ENCODE results near the gene OSBP2. TPM values are rescaled to one million over a fixed set of nuclear protein-coding genes. Genes with fewer than 3 reads are reported as not detected.

Gene OSBP2
- total RNA-seq, 2 donors from 2014 or later: 0.14 to 1.7 TPM

DNA sequence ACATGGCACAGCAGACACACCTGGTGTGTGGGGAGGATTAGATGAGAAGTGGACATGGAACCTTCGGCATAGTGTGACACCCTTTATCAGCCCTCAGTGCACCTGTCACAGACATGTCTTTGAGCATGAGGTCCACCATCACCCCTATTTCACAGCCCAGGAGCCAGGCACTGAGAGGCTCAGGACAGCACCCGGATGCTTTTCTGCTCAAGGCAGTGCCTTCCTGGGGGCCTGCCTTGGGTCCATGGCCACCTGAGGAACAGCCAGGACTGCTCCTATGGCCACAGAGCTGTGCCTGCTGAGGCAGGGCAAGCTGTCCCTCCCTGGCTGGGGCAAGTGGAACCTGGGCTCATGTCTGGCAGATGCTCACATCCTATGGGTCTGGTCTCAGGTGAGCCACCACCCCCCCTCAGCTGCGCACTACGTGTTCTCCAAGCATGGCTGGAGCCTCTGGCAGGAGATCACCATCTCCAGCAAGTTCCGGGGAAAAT lies 198.1 kb downstream of the OSBP2 start:
- H3K9me3 Mint-ChIP-seq: no peaks in the 10 kb centered on the region
- peaks cover 9 to 14% of the 10 kb centered on the region in 2 donors for H3K4me1 Mint-ChIP-seq (ENCODE audit: low read depth in 2 of 2)
- no peaks in the 10 kb centered on the region for H3K27me3 Mint-ChIP-seq
- no peak overlapping the region for H3K27ac Mint-ChIP-seq
- DNase-seq (ENCODE audit: low spot score) (no peak), ATAC-seq (no peak)
- no peak overlapping the region for H3K4me3 Mint-ChIP-seq
- H3K36me3 Mint-ChIP-seq: no peaks in the 10 kb centered on the region

DNA sequence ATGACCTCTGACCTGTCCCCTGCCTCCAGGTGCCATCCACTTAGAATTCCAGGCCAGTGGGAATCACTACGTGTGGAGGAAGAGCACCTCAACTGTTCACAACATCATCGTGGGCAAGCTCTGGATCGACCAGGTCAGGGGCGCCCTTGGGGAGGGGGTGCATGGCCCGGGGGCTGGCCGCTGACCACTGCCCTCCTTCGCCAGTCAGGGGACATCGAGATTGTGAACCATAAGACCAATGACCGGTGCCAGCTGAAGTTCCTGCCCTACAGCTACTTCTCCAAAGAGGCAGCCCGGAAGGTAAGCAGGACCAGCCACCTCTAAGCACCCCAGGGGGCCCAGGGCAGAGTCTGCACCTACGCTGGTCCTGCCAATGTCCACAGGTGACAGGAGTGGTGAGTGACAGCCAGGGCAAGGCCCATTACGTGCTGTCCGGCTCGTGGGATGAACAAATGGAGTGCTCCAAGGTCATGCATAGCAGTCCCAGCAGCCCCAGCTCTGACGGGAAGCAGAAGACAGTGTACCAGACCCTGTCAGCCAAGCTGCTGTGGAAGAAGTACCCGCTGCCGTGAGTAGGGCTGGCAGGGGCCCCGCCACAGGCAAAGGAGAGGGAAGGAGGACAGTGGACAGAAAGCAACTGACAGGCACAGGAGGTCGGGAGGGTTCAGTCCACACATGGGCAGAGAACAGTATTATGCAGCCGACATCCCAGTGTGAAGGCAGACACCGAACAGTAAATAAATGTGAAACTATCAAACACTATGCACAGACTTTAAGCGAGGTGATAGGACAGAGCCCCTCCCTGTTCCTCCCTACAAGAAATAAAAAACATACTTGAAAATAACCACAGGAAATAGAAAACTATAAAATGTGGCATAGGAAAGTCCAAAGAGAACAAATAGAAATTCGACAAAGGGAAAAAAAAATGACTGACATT lies 199.0 kb downstream of the OSBP2 start:
- no peak overlapping the region for H3K4me3 Mint-ChIP-seq
- ATAC-seq: peak in 1 of 2 donors; percentile 14
- H3K27ac Mint-ChIP-seq: peak overlapping the region in 1 of 2 donors; percentile 54

DNA sequence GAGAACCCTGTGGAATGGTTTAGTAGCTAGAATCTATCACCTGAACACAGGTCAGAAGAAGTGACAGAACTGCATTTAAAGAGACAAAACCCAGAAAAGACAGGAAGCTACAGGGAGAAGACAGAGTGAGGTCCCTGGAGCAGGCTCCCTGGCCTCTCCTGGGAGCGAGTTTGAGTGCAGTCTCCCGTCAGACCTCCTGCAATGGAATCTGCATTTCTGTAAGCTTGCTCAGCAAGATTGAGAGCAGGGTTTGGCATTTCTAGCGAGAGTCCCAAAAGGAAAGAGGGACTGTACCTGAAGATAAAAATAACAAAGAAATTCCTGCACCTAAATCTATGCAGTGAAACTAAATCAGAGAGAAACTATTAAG lies 199.7 kb downstream of the OSBP2 start:
- Mint-ChIP-seq H3K36me3 (no peaks in the 10 kb centered on the region), H3K27ac (no peak overlapping the region), H3K9me3 (no peaks in the 10 kb centered on the region), H3K4me3 (no peak overlapping the region), H3K4me1 (ENCODE audit: low read depth in 2 of 2) (peaks cover 9 to 14% of the 10 kb centered on the region in 2 donors), H3K27me3 (no peaks in the 10 kb centered on the region)
- DNase-seq (ENCODE audit: low spot score) (no peak), ATAC-seq (no peak)

More for the DNA sequence above, 199.0 kb downstream of the OSBP2 start:
- Mint-ChIP-seq H3K36me3 (no peaks in the 10 kb centered on the region), H3K9me3 (no peaks in the 10 kb centered on the region), H3K4me1 (ENCODE audit: low read depth in 2 of 2) (peaks cover 9 to 14% of the 10 kb centered on the region in 2 donors), H3K27me3 (no peaks in the 10 kb centered on the region)
- DNase-seq (ENCODE audit: low spot score): no peak

DNA sequence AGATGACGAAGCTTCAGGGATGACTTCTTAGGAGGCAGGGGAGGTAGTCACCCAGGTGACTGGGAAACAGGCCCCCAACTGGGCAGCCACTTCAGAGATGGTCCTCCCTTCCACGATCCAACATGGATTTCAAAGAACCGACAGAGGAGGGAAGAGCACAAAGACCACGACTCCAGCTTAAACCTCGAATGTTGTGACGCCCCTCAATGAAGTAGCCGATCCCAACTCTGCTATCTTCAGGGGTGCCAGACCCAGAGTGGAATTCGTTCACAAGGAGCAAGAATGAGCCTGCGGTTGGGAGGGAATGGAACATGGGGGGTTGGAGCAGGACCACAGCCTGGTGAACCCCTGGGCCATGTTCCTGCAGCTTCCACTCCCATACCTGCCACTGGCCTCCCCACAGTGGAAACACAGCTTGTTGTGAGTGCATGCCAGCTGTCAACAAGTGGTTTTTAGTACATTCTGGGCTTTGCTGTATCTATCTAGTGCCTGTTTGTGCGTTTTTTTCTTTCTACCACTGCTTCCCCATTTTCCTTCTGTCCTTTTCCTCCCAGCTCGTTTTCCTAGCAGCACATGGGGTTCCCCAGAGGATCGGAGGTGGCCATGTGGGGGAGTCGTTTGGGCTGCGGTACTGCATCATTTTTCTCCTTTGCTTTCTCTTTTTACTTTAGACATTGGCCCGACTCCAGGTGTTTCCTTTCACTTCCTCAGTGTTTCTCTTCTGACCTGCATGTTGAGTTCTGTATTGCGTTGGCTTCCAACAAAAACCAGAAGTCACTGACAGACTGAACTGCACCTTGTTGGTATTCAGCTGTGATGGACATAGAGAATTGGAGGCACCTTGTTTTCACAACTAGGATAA lies 208.1 kb downstream of the OSBP2 start:
- Mint-ChIP-seq H3K9me3 (no peaks in the 10 kb centered on the region), H3K36me3 (no peaks in the 10 kb centered on the region), H3K27ac (no peak overlapping the region), H3K4me3 (no peak overlapping the region), H3K27me3 (no peaks in the 10 kb centered on the region), H3K4me1 (ENCODE audit: low read depth in 2 of 2) (peaks cover 0 to 4% of the 10 kb centered on the region in 2 donors)
- ATAC-seq: no peak
- no peak for DNase-seq (ENCODE audit: low spot score)

DNA sequence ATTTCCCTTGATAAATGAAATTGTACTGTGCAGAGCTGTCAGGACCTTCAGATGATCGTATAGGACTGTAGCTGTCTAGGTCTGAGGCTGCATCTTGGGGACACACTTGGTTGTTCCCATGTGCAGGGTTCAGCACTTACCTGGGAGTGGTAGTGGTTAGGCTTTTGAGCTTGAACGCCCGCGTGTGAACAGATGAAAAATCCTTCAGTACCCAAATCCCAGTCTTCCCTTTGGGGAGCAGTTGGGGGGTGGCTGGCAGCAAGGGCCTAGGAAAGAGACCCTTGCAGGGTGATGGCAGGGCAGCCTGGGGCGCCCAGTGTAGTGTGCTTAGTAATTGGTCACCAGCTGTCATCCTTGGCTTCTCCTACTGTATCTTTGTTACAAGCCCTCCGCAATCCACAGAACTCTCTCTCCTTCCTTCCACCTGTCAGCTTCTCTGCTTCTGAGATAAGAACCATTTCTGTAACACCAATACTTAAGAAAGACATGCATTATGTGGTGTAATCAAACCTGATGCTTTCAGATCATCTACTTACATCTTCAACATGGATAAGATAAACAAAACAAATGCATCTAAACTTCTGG lies 209.3 kb downstream of the OSBP2 start:
- Mint-ChIP-seq H3K36me3 (no peaks in the 10 kb centered on the region), H3K9me3 (no peaks in the 10 kb centered on the region), H3K27ac (no peak overlapping the region), H3K4me1 (ENCODE audit: low read depth in 2 of 2) (peaks cover 0 to 4% of the 10 kb centered on the region in 2 donors), H3K27me3 (no peaks in the 10 kb centered on the region), H3K4me3 (no peak overlapping the region)
- no peak for DNase-seq (ENCODE audit: low spot score)
- ATAC-seq: no peak

DNA sequence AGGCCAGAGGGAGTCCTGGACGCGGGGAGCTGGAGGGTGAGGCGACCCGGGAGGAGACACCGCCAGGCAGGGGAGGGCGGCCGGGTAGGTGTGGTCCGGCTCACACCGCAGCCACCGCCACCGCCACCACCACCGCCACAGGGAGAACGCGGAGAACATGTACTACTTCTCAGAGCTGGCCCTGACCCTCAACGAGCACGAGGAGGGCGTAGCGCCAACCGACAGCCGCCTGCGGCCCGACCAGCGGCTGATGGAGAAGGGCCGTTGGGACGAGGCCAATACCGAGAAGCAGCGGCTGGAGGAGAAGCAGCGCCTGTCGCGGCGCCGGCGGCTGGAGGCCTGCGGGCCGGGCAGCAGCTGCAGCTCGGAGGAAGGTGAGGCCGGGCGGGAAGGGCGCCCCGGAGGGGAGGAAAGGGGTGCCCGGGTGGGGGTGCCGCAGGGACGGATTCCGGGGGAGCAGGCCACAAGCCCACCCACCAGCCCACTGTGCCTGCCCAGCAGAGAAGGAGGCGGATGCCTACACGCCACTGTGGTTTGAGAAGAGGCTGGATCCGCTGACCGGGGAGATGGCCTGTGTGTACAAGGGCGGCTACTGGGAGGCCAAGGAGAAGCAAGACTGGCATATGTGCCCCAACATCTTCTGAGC lies 211.1 kb downstream of the OSBP2 start:
- ATAC-seq: peak in 1 of 2 donors; percentile 17
- Mint-ChIP-seq H3K27me3 (no peaks in the 10 kb centered on the region), H3K4me3 (no peak overlapping the region), H3K27ac (no peak overlapping the region), H3K4me1 (ENCODE audit: low read depth in 2 of 2) (peaks cover 0 to 4% of the 10 kb centered on the region in 2 donors), H3K9me3 (no peaks in the 10 kb centered on the region), H3K36me3 (no peaks in the 10 kb centered on the region)
- DNase-seq (ENCODE audit: low spot score): no peak

DNA sequence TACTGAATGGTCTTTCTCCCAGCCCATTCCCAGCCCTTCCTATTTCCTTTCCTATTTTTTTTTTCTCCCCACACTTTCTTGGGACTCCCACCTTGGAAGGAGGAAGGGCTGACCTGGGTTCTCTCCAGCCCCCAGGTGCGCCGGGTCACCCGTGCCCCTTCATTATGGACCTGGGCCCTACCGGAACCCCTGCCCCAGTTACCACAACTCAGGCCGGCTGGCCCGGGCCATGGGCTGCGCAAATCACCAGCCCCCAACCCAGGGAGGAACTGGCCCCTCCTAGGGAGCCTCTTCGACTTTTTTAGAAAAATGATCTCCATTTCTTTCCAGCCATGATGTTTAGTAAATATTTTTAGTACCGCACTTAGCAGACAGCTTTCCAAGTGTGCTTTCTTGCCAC lies 211.7 kb downstream of the OSBP2 start:
- peaks cover 0 to 4% of the 10 kb centered on the region in 2 donors for H3K4me1 Mint-ChIP-seq (ENCODE audit: low read depth in 2 of 2)

DNA sequence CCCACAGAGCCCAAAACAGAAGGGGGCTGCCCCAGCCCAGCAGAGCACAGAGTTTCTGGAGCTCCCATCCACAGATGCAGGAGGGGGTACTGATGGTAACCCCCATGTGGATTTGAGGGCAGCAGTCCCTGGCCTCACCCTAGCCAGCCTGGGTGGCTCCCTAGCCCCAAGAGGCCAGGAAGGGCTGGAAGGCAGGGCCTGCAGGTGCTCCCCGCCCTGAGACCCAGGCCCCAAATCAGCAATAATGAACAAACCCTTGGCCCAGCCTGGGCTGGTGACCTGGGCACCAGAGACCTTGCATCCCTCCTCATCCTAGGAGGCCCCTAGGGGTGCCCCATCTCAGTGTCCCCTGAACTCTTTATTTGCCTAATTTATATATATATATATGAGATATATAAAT lies 212.3 kb downstream of the OSBP2 start:
- H3K4me1 Mint-ChIP-seq (ENCODE audit: low read depth in 2 of 2): peaks cover 0 to 4% of the 10 kb centered on the region in 2 donors
- H3K27me3 Mint-ChIP-seq: no peaks in the 10 kb centered on the region
- H3K9me3 Mint-ChIP-seq: no peaks in the 10 kb centered on the region
- no peak overlapping the region for H3K4me3 Mint-ChIP-seq
- H3K27ac Mint-ChIP-seq: no peak overlapping the region
- DNase-seq (ENCODE audit: low spot score): no peak
- no peaks in the 10 kb centered on the region for H3K36me3 Mint-ChIP-seq
- no peak for ATAC-seq

More for the DNA sequence above, 211.7 kb downstream of the OSBP2 start:
- Mint-ChIP-seq H3K9me3 (no peaks in the 10 kb centered on the region), H3K36me3 (no peaks in the 10 kb centered on the region), H3K27me3 (no peaks in the 10 kb centered on the region), H3K27ac (no peak overlapping the region), H3K4me3 (no peak overlapping the region)
- no peak for ATAC-seq
- no peak for DNase-seq (ENCODE audit: low spot score)

DNA sequence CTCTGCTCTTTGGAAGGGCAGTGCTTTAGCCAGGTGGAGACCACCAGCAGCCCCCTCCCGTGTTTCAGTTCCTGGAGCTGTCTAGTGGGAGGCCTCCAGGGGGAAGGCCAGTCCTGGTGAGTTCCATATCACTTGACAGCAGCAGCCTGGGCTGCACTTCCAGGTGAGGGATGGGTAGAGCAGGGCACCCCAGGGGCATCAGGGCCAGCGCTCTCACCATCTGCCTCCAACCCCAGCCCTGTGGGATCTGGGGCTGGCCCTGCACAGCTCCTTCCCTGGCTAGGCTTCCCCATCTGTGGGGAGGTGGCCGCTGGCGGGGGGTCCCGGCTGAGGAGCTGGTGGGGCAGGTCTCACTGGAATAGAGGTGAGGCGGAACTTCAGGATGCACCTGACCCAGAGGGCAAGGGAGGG lies 213.4 kb downstream of the OSBP2 start:
- no peaks in the 10 kb centered on the region for H3K27me3 Mint-ChIP-seq
- no peaks in the 10 kb centered on the region for H3K36me3 Mint-ChIP-seq
- ATAC-seq: no peak
- H3K4me1 Mint-ChIP-seq (ENCODE audit: low read depth in 2 of 2): peaks cover 0 to 1% of the 10 kb centered on the region in 2 donors
- no peak for DNase-seq (ENCODE audit: low spot score)
- no peak overlapping the region for H3K27ac Mint-ChIP-seq
- no peaks in the 10 kb centered on the region for H3K9me3 Mint-ChIP-seq
- H3K4me3 Mint-ChIP-seq: no peak overlapping the region

DNA sequence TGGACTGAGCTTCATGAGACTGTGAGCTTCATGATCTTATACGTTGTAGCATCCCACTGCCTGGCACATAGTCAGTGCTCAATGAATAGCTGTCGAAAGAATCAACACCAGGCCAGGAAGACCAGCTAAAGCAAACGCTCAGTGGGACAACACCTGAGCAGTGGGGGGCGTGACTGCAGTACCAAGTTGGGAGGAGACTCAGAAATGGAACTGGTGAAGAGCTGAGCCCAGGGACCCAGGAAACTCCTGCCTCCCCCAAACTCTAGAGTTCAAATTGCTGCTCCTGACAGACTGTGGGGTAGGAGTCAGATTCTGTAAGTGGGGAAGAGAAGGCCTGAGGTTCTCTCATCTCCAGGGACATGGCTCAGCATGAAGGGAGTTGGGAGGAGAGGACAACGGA lies 214.6 kb downstream of the OSBP2 start:
- no peaks in the 10 kb centered on the region for H3K9me3 Mint-ChIP-seq
- no peaks in the 10 kb centered on the region for H3K36me3 Mint-ChIP-seq
- ATAC-seq: no peak

DNA sequence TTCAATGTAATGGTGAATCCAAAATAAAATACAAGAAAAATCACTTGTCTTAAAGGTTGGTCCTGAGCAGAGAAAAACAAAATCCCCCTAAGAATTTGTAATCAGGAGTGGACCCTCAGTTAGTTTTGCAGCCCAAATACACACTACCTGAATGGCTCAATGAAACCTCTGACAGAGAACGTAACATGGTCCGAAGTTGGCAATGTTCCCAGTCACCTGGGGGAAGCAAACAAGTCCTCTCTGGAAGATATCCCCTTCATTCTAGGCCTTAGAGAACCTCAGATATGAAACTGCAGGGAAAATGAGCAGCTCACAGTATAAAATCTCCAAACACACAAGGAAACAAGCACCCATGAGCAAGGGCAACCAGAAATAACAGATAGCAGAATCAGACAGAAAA lies 215.7 kb downstream of the OSBP2 start:
- H3K9me3 Mint-ChIP-seq: no peaks in the 10 kb centered on the region
- H3K36me3 Mint-ChIP-seq: no peaks in the 10 kb centered on the region
- ATAC-seq: no peak
- H3K27ac Mint-ChIP-seq: no peak overlapping the region
- H3K4me3 Mint-ChIP-seq: no peak overlapping the region
- DNase-seq (ENCODE audit: low spot score): no peak
- H3K4me1 Mint-ChIP-seq (ENCODE audit: low read depth in 2 of 2): no peaks in the 10 kb centered on the region
- no peaks in the 10 kb centered on the region for H3K27me3 Mint-ChIP-seq

More for the DNA sequence above, 214.6 kb downstream of the OSBP2 start:
- no peak for DNase-seq (ENCODE audit: low spot score)
- Mint-ChIP-seq H3K27ac (no peak overlapping the region), H3K4me1 (ENCODE audit: low read depth in 2 of 2) (no peaks in the 10 kb centered on the region), H3K4me3 (no peak overlapping the region), H3K27me3 (no peaks in the 10 kb centered on the region)

DNA sequence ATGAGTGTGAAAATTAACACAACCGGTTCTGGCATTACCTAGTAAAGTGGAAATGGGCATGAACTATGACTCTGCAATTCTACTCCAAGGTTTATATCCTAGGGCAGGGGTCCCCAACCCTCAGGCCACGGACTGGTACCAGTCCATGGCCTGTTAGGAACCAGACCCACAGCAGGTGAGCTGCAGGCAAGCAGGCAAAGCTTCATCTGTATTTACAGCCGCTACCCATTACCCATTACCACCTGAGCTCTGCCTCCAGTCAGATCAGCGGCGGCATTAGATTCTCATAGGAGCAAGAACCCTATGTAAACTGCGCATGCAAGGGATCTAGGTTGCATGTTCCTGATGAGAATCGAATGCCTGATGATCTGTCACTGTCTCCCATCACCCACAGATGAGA lies 224.1 kb downstream of the OSBP2 start:
- DNase-seq (ENCODE audit: low spot score) (no peak), ATAC-seq (no peak)
- peaks cover 0 to 2% of the 10 kb centered on the region in 2 donors for H3K27me3 Mint-ChIP-seq
- peaks cover 9 to 22% of the 10 kb centered on the region in 2 donors for H3K4me1 Mint-ChIP-seq (ENCODE audit: low read depth in 2 of 2)
- H3K4me3 Mint-ChIP-seq: no peak overlapping the region
- no peaks in the 10 kb centered on the region for H3K9me3 Mint-ChIP-seq
- no peaks in the 10 kb centered on the region for H3K36me3 Mint-ChIP-seq
- no peak overlapping the region for H3K27ac Mint-ChIP-seq

DNA sequence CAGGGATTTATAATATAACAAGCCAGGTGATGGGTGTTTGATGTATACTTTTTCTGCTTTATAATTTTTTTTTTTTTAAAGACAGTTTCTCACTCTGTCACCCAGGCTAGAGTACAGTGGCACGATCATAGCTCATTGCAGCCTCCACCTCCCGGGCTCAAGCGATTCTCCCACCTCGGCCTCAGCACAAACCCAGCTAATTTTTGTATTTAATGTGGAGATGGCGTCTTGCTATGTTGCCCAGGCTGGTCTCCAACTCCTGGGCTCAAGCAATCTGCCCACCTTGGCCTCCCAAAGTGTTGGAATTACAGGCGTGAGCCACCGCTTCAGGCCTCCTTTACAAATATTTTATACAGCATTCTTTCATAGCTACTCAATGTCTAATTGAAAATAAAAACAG lies 225.3 kb downstream of the OSBP2 start:
- Mint-ChIP-seq H3K9me3 (no peaks in the 10 kb centered on the region), H3K4me3 (no peak overlapping the region), H3K27me3 (peaks cover 0 to 2% of the 10 kb centered on the region in 2 donors), H3K36me3 (peaks cover 4% of the 10 kb centered on the region), H3K4me1 (ENCODE audit: low read depth in 2 of 2) (peaks cover 9 to 22% of the 10 kb centered on the region in 2 donors), H3K27ac (peak overlapping the region in 1 of 2 donors; percentile 45)
- no peak for ATAC-seq
- DNase-seq (ENCODE audit: low spot score): no peak
